Esophagus muscularis mucosa (tissue), 4 donors: ENCODE measurements around the gene TMEM176A.

Experiments used
- CTCF ChIP-seq, 3 experiments: fragments of 200-600 bp in 2 of 3; fragments of 450-650 bp in 1 of 3; sonication (generic) in 2 of 3; IDR thresholded peaks; one replicate each; pipeline ENCODE4 v1.5.1; 2017 to 2019; ENCODE audit warnings: antibody characterized with exemption in 3 of 3, mild to moderate bottlenecking in 2 of 3, moderate library complexity in 1 of 3
- EP300 ChIP-seq: sonication (generic); formaldehyde crosslinking; IDR thresholded peaks from one replicate; pipeline ENCODE4 v1.6.1; 2017; ENCODE audit warnings: antibody characterized with exemption
- POLR2A ChIP-seq: fragments of 450-650 bp; IDR thresholded peaks from one replicate; pipeline ENCODE4 v1.6.1; 2017; ENCODE audit warnings: antibody characterized with exemption, moderate library complexity, mild to moderate bottlenecking, low read depth
- POLR2AphosphoS5 ChIP-seq, 2 donors: sonication (generic); formaldehyde crosslinking; IDR thresholded peaks; one replicate each; pipeline ENCODE4 v1.6.1; 2017; ENCODE audit warnings: antibody characterized with exemption in 2 of 2

GRCh38 chr7:150851492-150852370, 51.2 kb downstream of the TMEM176A start:
- TF ChIP-seq POLR2AphosphoS5 (IDR thresholded peaks at IDR 0.05) (no peak), CTCF (IDR thresholded peaks at IDR 0.05) (no peak), EP300 (no peak), POLR2A (no peak)
